Peyer's patch (tissue), 4 donors: Measurements from ENCODE around the gene PERCC1. TPM values are rescaled to one million over a fixed set of nuclear protein-coding genes. Genes with fewer than 3 reads are reported as not detected.
"Not testable (repeated sequence)": the region's sequence is repeated elsewhere in the genome, so short reads cannot be mapped to it uniquely, and the experiment has no call there.

Experiments used
- DNase-seq, 3 donors: peaks; one replicate each; pipeline ENCODE4 v3.0.0-alpha.2; 2017 to 2019
- H3K27ac ChIP-seq, 4 donors: fragments of 200-600 bp; sonication (generic); one replicate each; pipeline ENCODE4 v1.5.1; 2016 to 2019
- H3K27me3 ChIP-seq, 2 donors: fragments of 200-600 bp; sonication (generic); one replicate each; pipeline ENCODE4 v1.5.1; 2019
- H3K36me3 ChIP-seq, 3 donors: fragments of 200-600 bp; sonication (generic); one replicate each; pipeline ENCODE4 v1.5.1; 2016 to 2019
- H3K4me1 ChIP-seq, 4 donors: fragments of 200-600 bp; sonication (generic); one replicate each; pipeline ENCODE4 v1.5.1; 2016 to 2019
- H3K4me3 ChIP-seq, 4 donors: fragments of 200-600 bp; sonication (generic); 1 replicate in 3 of 4; 2 replicates in 1 of 4; pipeline ENCODE4 v1.5.1; 2016 to 2019; ENCODE audit warnings: mild to moderate bottlenecking in 1 of 4
- H3K9me3 ChIP-seq, 4 donors: fragments of 200-600 bp; sonication (generic); one replicate each; pipeline ENCODE4 v1.5.1; 2016 to 2019; ENCODE audit warnings: mild to moderate bottlenecking in 1 of 4
- CTCF ChIP-seq, 6 experiments: fragments of 450-650 bp in 4 of 6; fragments of 200-600 bp in 2 of 6; sonication (generic) in 1 of 6; IDR thresholded peaks; one replicate each; pipeline ENCODE4 v1.5.1; 2017 to 2019; ENCODE audit warnings: antibody characterized with exemption in 6 of 6, mild to moderate bottlenecking in 3 of 6, moderate library complexity in 1 of 6
- POLR2A ChIP-seq, 2 donors: fragments of 450-650 bp; IDR thresholded peaks; one replicate each; pipeline ENCODE4 v1.5.1; 2017; ENCODE audit warnings: antibody characterized with exemption in 2 of 2, mild to moderate bottlenecking in 2 of 2, moderate library complexity in 2 of 2
- total RNA-seq, 4 donors: library from RNA; depleted of rRNA; stranded (reverse); fragments of >200 nt; gene quantifications; one replicate each; pipeline ENCODE4 v1.1.0, GENCODE V29; 2016

PERCC1 gene
- total RNA-seq, 4 donors from 2014 or later, result not detected

- Histone ChIP-seq H3K36me3 (no peaks in the 10 kb centered on the region), H3K4me1 (no peaks in the 10 kb centered on the region), H3K4me3 (no peak overlapping the region), H3K27me3 (no peaks in the 10 kb centered on the region), H3K9me3 (no peaks in the 10 kb centered on the region), H3K27ac (no peak overlapping the region)
- no peak for TF ChIP-seq POLR2A (IDR thresholded peaks at IDR 0.05)
- no peak for DNase-seq
These were observed 6.0 kb downstream of the PERCC1 start for GRCh38 chr16:1436731-1437355.

- Histone ChIP-seq H3K4me3 (no peak overlapping the region), H3K27ac (no peak overlapping the region), H3K4me1 (no peaks in the 10 kb centered on the region), H3K9me3 (no peaks in the 10 kb centered on the region), H3K27me3 (no peaks in the 10 kb centered on the region), H3K36me3 (no peaks in the 10 kb centered on the region)
- no peak for TF ChIP-seq CTCF (IDR thresholded peaks at IDR 0.05)
- TF ChIP-seq POLR2A (IDR thresholded peaks at IDR 0.05), result no peak
- no peak for DNase-seq
These were observed 6.7 kb downstream of the PERCC1 start for GRCh38 chr16:1437606-1438005.

GRCh38 chr16:1438229-1439057 lies 7.6 kb downstream of the PERCC1 start:
- no peaks in the 10 kb centered on the region for H3K36me3 ChIP-seq
- no peaks in the 10 kb centered on the region for H3K27me3 ChIP-seq
- H3K27ac ChIP-seq, result no peak overlapping the region
- no peak overlapping the region for H3K4me3 ChIP-seq
- DNase-seq, result no peak
- no peaks in the 10 kb centered on the region for H3K4me1 ChIP-seq
- no peaks in the 10 kb centered on the region for H3K9me3 ChIP-seq
- TF ChIP-seq POLR2A (IDR thresholded peaks at IDR 0.05) (no peak), CTCF (IDR thresholded peaks at IDR 0.05) (no peak)

- Histone ChIP-seq H3K36me3 (no peaks in the 10 kb centered on the region), H3K4me3 (no peak overlapping the region), H3K27me3 (no peaks in the 10 kb centered on the region), H3K4me1 (no peaks in the 10 kb centered on the region), H3K27ac (no peak overlapping the region), H3K9me3 (no peaks in the 10 kb centered on the region)
- no peak for DNase-seq
- no peak for TF ChIP-seq POLR2A (IDR thresholded peaks at IDR 0.05)
- no peak for TF ChIP-seq CTCF (IDR thresholded peaks at IDR 0.05)
These were observed 8.3 kb downstream of the PERCC1 start for GRCh38 chr16:1439058-1439698.

GRCh38 chr16:1439699-1440074 lies 8.8 kb downstream of the PERCC1 start:
- not testable (repeated sequence) for H3K9me3 ChIP-seq, DNase-seq, H3K36me3 ChIP-seq, H3K4me1 ChIP-seq, H3K4me3 ChIP-seq, H3K27ac ChIP-seq, H3K27me3 ChIP-seq

GRCh38 chr16:1441391-1441829 lies 10.5 kb downstream of the PERCC1 start:
- Histone ChIP-seq H3K4me3 (no peak overlapping the region), H3K36me3 (peaks cover 0 to 12% (median 0%) of the 10 kb centered on the region in 3 donors), H3K27me3 (no peaks in the 10 kb centered on the region), H3K9me3 (no peaks in the 10 kb centered on the region), H3K4me1 (peaks cover 0 to 13% (median 3%) of the 10 kb centered on the region in 4 donors), H3K27ac (no peak overlapping the region)
- no peak for TF ChIP-seq POLR2A (IDR thresholded peaks at IDR 0.05)
- no peak for DNase-seq

- DNase-seq, result no peak
- no peak overlapping the region for H3K4me3 ChIP-seq
- H3K27ac ChIP-seq, result no peak overlapping the region
- TF ChIP-seq POLR2A (IDR thresholded peaks at IDR 0.05), result no peak
- no peak for TF ChIP-seq CTCF (IDR thresholded peaks at IDR 0.05)
- peaks cover 0 to 13% (median 3%) of the 10 kb centered on the region in 4 donors for H3K4me1 ChIP-seq
- H3K36me3 ChIP-seq, result peaks cover 0 to 25% (median 0%) of the 10 kb centered on the region in 3 donors
- no peaks in the 10 kb centered on the region for H3K27me3 ChIP-seq
- H3K9me3 ChIP-seq, result no peaks in the 10 kb centered on the region
These were observed 11.8 kb downstream of the PERCC1 start for GRCh38 chr16:1442697-1443096.
